Renal pelvis (tissue), 4 donors: ENCODE data around the gene LYAR. TPM values are rescaled to one million over a fixed set of nuclear protein-coding genes. Genes with fewer than 3 reads are reported as not detected.

ENCODE experiments used
- DNase-seq: peaks from one replicate; pipeline ENCODE4 v3.0.0-alpha.2; 2013
- polyA plus RNA-seq, 3 donors: library from polyadenylated mRNA; unstranded; fragments of 120-200 nt; gene quantifications; one replicate each; pipeline ENCODE4 v1.2.1, GENCODE V29; 2013; ENCODE audit not compliant: insufficient read length in 3 of 3

LYAR gene
- polyA plus RNA-seq, 3 donors, result 19.8 to 21.1 (median 20.1) TPM

DNA sequence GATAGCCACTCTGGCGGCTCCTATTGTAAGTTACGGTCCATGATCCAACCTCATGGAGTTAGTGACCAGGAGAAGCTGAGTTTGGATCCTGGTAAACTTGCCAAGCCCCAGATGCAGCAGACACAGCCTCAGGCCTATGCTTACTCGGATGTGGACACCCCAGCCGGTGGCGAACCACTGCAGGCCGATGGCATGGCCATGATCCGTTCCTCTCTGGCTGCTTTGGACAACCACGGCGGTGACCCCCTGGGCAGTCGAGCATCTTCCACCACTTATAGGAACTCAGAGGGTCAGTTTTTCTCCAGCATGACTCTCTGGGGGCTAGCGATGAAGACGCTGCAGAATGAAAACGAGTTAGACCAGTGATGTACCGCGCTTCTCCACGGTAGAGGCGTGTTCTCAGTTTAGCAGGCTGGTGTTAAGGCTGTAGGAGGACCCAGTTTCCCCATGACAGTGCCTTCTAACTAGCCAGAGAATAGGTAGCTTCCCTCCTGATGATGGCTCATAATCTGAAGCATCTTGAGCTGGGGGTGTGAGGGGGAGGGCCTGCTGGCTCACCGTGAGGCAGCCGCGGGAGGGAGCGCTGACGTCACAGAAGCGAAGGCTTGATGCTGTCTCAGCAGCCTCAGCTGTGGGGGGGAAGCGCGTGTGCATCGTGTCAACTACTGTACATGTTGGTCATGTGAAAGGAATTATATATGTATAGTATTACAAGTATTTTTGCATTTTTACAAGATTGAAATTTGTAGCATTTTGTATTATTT is 31.2 kb upstream of the LYAR start:
- no peak for DNase-seq

GRCh38 chr4:4320528-4320927 is 30.6 kb upstream of the LYAR start:
- DNase-seq, result no peak

DNA sequence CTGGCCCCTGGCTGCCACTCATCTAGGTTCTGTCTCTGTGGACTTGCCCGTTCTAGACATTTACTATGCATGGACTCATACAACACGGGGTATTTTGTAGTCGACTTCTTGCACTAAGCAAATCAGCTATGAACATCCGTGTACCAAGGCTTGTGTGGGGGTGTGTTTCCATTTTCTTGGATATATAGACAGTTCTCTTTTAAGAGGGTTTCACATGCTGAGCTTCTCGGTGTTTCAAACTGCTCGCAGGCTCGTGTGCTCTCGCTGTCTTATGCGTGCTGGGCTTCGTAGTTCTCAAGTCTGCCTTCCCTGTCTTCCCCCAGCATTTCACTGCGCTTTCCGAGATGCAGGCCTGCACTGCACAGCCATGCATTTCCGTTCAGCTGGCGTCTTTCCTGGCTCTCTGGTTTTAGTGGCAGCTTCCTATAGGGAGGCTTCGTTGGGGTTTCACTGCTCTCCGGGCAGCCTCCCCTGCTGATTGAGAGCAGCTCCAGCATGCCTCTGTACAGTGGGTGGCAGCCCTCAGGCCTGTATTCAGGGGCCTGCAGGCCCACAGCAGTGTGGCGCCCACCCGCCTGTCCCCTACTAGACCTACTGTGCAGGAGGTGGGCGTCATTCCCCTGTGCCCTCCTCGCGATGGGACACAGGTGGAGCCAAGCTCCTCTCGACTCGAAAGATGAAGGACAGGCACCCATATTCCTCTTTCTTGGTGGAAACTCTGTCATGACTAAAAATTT is 27.7 kb upstream of the LYAR start:
- DNase-seq, result no peak

- no peak for DNase-seq
These were observed 26.2 kb upstream of the LYAR start for GRCh38 chr4:4316150-4316495.

DNA sequence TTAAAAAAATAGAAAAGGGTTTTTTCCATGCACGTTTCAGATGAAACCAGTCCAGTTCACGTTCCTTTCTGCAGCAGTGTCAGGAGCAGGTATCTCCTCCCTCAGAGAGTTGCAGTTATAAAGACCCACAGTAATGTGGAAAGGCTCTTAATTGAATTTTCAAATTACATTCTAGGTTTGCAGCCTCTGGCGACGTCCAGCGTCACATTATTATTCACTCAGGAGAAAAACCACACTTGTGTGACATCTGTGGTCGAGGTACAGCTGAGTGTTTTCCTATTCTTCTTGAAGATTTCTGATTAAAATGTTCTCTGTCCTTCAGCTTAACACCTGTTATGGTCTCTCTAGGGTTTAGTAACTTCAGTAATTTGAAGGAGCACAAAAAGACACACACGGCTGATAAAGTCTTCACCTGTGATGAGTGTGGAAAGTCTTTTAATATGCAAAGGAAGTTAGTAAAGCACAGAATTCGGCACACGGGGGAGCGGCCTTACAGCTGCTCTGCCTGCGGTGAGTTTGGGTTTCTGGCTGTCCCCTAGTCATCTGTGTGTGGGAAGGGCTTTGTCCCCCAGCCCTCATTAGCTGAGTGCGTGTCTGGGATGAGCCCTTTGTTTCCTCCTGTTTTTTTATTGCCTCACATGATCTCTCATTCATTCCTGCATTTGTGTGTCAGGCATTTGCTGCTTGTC is 25.7 kb upstream of the LYAR start:
- DNase-seq, result no peak

GRCh38 chr4:4311193-4311592 is 21.2 kb upstream of the LYAR start:
- DNase-seq, result no peak

DNA sequence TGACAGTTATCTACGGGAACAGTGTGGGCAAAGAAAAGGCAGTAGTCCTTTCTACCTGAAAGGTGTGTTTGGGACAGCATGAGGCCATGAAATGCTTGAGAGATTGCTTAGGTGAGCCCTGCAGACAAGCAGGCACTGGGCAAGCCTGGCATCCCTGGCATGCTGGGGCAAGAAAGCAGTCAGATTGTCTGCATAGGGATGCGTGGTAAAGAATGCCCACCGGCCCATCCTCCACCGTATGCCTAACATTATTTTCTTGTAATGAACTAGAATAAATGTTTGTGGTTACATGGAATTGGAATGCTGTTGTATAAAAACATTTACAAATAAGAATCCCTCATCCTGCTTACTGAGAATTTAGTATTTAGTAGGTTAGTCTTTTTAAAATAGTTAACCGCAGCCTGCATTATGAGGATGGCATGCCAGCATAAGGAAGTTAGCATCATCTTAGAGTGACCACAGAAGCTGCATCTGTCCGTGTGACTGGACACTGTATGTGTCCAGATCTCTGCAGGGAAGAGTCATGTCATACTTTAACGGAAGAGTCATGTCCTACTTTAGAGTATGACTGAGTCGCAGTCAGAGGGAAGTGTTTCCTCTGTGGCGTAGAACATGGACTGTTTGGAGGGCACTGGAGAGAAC is 19.0 kb upstream of the LYAR start:
- no peak for DNase-seq

DNA sequence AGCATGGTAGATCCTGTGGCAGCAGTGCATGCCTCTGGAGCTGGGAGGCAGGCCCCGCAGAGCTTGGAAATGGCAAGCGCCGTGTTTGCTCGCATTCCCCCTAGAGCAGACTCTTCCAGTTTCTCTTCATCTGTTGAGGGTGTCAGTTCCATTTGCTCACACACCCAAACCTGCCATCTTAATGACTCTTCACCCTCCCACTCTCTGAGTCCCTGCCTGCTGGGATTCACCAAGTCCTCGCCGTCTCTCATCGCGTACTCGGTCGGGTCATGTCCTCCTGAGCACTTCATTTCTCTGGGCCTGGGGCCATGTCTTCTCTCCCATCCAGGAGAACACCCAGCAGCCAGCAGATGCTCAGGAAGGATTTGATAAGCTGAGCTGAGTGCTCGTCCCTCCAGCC is 17.0 kb upstream of the LYAR start:
- DNase-seq, result no peak

- DNase-seq, result no peak
These were observed 12.5 kb upstream of the LYAR start for GRCh38 chr4:4302416-4302815.

DNA sequence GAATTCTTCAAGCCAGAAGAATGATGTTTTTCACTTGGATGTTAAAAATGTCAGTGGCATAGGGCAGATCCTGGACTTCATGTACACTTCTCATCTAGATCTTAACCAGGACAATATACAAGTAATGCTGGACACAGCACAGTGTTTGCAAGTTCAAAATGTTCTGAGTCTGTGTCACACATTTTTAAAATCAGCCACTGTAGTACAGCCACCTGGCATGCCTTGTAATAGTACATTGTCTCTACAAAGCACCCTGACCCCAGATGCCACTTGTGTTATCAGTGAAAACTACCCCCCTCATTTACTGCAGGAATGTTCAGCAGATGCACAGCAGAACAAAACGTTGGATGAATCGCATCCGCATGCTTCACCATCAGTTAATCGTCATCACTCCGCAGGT is 12.0 kb upstream of the LYAR start:
- DNase-seq, result no peak

DNA sequence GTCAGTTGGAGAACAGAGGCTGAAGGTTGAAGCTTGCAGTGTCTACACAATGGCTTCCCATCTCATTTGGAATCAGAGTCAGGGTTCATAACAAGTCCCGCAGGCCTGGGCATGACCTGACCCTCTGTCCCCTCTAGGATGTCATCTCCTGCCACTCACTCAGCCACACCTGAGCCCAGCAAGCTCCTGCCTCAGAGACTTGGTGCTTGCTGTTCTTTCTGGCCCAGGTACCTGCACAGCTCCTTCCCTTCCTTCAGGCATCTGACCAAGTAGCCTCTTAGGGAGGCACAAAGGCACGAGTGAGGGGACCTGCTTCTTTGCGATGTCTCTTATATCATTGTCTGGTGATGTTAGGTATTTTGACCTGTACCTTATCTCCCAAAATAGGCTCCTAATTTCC is 9.1 kb upstream of the LYAR start:
- no peak for DNase-seq

- DNase-seq, result no peak
These were observed 6.4 kb upstream of the LYAR start for GRCh38 chr4:4296283-4296846.

DNA sequence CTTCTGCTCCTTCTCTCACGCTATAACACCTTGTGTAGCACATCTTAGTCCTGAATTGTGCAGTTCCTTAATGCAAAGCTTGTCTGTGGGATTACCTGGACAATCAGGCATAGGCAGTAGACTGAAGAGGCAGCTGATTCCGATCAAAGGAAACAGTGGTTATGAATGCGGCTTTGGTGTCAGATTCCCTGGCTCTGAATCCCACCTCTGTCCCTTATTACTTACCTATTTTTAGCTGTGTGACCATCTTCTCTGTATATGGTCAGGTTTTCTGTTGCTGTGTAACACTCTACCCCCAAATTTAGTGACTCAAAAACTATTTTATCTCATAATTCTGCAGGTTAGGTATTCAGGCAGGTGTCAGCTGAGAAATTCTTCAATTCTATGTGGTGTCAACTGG is 3.3 kb upstream of the LYAR start:
- no peak for DNase-seq

GRCh38 chr4:4289597-4289940 is 385 bp downstream of the LYAR start:
- DNase-seq, result peak; percentile 10

DNA sequence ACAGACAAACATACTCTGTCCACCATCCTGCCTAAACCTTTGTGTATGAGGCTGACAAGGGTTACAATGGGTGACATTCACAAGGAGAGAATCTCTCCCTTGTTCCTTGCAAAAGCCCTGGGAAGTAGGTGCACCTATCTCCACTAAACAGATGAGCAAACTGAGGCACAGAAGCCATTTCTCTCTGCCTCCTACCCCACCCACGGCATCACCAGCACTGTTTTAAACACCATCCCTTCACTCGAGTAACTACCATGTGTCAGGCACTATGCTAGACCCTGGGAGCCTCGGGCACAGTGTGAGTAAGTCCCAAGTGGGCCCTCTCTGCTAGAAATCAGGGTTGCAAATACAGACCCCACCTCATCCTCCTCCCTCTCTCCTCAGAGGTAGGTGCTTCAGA is 899 bp downstream of the LYAR start:
- no peak for DNase-seq

DNA sequence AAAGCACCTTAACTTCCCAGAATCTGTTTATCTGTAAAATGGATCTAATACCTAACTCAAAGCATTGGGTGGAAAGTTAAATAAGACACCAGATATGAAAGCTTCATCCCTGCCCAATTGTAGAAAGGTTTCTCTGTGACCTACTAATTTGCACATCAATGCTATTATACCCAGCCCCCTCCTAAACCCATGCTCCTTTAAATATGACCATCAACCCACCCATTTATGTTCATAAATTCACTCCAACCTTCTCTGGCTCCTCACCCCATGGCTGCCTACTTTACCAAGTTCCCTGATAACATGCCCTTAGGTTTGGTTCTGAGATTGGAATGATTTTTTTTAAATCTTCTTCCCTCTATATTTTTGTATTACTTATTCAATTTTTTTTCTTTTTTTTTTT is 1.9 kb downstream of the LYAR start:
- DNase-seq, result no peak

GRCh38 chr4:4284827-4285618 is 4.9 kb downstream of the LYAR start:
- no peak for DNase-seq

- DNase-seq, result no peak
These were observed 8.2 kb downstream of the LYAR start for GRCh38 chr4:4281787-4282186.

DNA sequence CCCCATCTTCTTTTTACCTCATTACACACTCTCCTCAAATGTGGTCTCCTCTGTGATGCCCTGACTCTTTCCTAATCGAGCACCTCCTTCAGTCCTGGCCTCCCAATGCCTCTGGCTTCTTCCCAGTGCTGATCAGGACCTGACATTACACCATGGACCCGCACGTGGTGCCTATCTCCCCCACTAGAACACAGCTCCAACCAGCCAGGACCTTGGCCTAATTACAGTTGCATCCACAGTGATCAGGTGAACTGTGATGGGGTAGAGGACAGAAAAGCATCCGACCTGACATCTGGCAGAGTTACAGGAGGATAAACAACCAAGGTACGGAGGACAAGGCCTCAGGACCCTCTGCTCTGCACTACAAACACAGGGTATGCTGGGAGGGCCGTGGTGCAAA is 12.4 kb downstream of the LYAR start:
- no peak for DNase-seq

GRCh38 chr4:4274226-4274625 is 15.7 kb downstream of the LYAR start:
- no peak for DNase-seq

GRCh38 chr4:4271912-4272311 is 18.0 kb downstream of the LYAR start:
- no peak for DNase-seq

GRCh38 chr4:4270529-4270928 is 19.4 kb downstream of the LYAR start:
- DNase-seq, result no peak
